ENCODE measurements around the gene SLC35F4. TPM values are rescaled to one million over a fixed set of nuclear protein-coding genes. Genes with fewer than 3 reads are reported as not detected.

Gene SLC35F4
- total and polyA plus RNA-seq, 3 experiments from 2014 or later, result not detected

- Mint-ChIP-seq H3K36me3 (no peaks in the 10 kb centered on the region), H3K9me3 (peaks cover 0 to 8% (median 4%) of the 10 kb centered on the region in 5 donors), H3K27ac (no peak overlapping the region), H3K4me3 (no peak overlapping the region), H3K4me1 (no peaks in the 10 kb centered on the region), H3K27me3 (peaks cover 0 to 3% of the 10 kb centered on the region in 2 donors)
- CTCF ChIA-PET, result no interaction called here
- POLR2A ChIA-PET, result no interaction called here
- H3K4me1 ChIP-seq (ENCODE audit: insufficient read depth, low read length), result no peaks in the 10 kb centered on the region
- no peak overlapping the region for H3K4me3 ChIP-seq (ENCODE audit: low read length)
- no peaks in the 10 kb centered on the region for H3K36me3 ChIP-seq (ENCODE audit: insufficient read depth, low read length)
- no peak overlapping the region for H3K27ac ChIP-seq (ENCODE audit: low read depth, low read length)
- H3K9me3 ChIP-seq (ENCODE audit: low read length), result no peaks in the 10 kb centered on the region
- DNase-seq, result no peak
- no peaks in the 10 kb centered on the region for H3K27me3 ChIP-seq (ENCODE audit: insufficient read depth, low read length, poor library complexity, severe bottlenecking)
Observed at GRCh38 chr14:57747036-57747435, 118.9 kb downstream of the SLC35F4 start.

GRCh38 chr14:57746563-57746962, 119.3 kb downstream of the SLC35F4 start:
- no peak overlapping the region for H3K27ac ChIP-seq (ENCODE audit: low read depth, low read length)
- H3K27me3 ChIP-seq (ENCODE audit: insufficient read depth, low read length, poor library complexity, severe bottlenecking), result no peaks in the 10 kb centered on the region
- no peak overlapping the region for H3K4me3 Mint-ChIP-seq
- no peaks in the 10 kb centered on the region for H3K36me3 ChIP-seq (ENCODE audit: insufficient read depth, low read length)
- ChIA-PET CTCF (no interaction called here), POLR2A (no interaction called here)
- no peak overlapping the region for H3K4me3 ChIP-seq (ENCODE audit: low read length)
- H3K9me3 Mint-ChIP-seq, result peaks cover 0 to 8% (median 4%) of the 10 kb centered on the region in 5 donors
- no peaks in the 10 kb centered on the region for H3K4me1 ChIP-seq (ENCODE audit: insufficient read depth, low read length)
- peaks cover 0 to 3% of the 10 kb centered on the region in 2 donors for H3K27me3 Mint-ChIP-seq
- no peak for DNase-seq
- no peaks in the 10 kb centered on the region for H3K36me3 Mint-ChIP-seq
- H3K9me3 ChIP-seq (ENCODE audit: low read length), result no peaks in the 10 kb centered on the region
- H3K27ac Mint-ChIP-seq, result no peak overlapping the region
- no peaks in the 10 kb centered on the region for H3K4me1 Mint-ChIP-seq

- POLR2A ChIA-PET, result no interaction called here
- peaks cover 0 to 3% of the 10 kb centered on the region in 2 donors for H3K27me3 Mint-ChIP-seq
Observed at GRCh38 chr14:57739516-57739915, 126.4 kb downstream of the SLC35F4 start.

GRCh38 chr14:57737598-57737997, 128.3 kb downstream of the SLC35F4 start:
- Mint-ChIP-seq H3K36me3 (no peaks in the 10 kb centered on the region), H3K27ac (no peak overlapping the region)

More at GRCh38 chr14:57739516-57739915, 126.4 kb downstream of the SLC35F4 start:
- CTCF ChIA-PET, result no interaction called here
- Histone ChIP-seq H3K27ac (ENCODE audit: low read depth, low read length) (no peak overlapping the region), H3K4me1 (ENCODE audit: insufficient read depth, low read length) (no peaks in the 10 kb centered on the region), H3K4me3 (ENCODE audit: low read length) (no peak overlapping the region), H3K36me3 (ENCODE audit: insufficient read depth, low read length) (no peaks in the 10 kb centered on the region), H3K27me3 (ENCODE audit: insufficient read depth, low read length, poor library complexity, severe bottlenecking) (no peaks in the 10 kb centered on the region), H3K9me3 (ENCODE audit: low read length) (no peaks in the 10 kb centered on the region)
- no peak for DNase-seq
- Mint-ChIP-seq H3K4me1 (no peaks in the 10 kb centered on the region), H3K9me3 (peaks cover 0 to 12% (median 6%) of the 10 kb centered on the region in 5 donors), H3K4me3 (no peak overlapping the region), H3K27ac (no peak overlapping the region), H3K36me3 (no peaks in the 10 kb centered on the region)

GRCh38 chr14:57736391-57736790, 129.5 kb downstream of the SLC35F4 start:
- Histone ChIP-seq H3K36me3 (ENCODE audit: insufficient read depth, low read length) (no peaks in the 10 kb centered on the region), H3K9me3 (ENCODE audit: low read length) (no peaks in the 10 kb centered on the region), H3K27ac (ENCODE audit: low read depth, low read length) (no peak overlapping the region), H3K27me3 (ENCODE audit: insufficient read depth, low read length, poor library complexity, severe bottlenecking) (no peaks in the 10 kb centered on the region), H3K4me1 (ENCODE audit: insufficient read depth, low read length) (no peaks in the 10 kb centered on the region), H3K4me3 (ENCODE audit: low read length) (no peak overlapping the region)
- H3K4me3 Mint-ChIP-seq, result no peak overlapping the region
- POLR2A ChIA-PET, result no interaction called here
- H3K27ac Mint-ChIP-seq, result no peak overlapping the region
- DNase-seq, result no peak
- CTCF ChIA-PET, result no interaction called here
- no peaks in the 10 kb centered on the region for H3K27me3 Mint-ChIP-seq
- H3K4me1 Mint-ChIP-seq, result no peaks in the 10 kb centered on the region
- peaks cover 0 to 2% (median 0%) of the 10 kb centered on the region in 5 donors for H3K9me3 Mint-ChIP-seq
- no peaks in the 10 kb centered on the region for H3K36me3 Mint-ChIP-seq

More at GRCh38 chr14:57737598-57737997, 128.3 kb downstream of the SLC35F4 start:
- Histone ChIP-seq H3K9me3 (ENCODE audit: low read length) (no peaks in the 10 kb centered on the region), H3K27me3 (ENCODE audit: insufficient read depth, low read length, poor library complexity, severe bottlenecking) (no peaks in the 10 kb centered on the region), H3K27ac (ENCODE audit: low read depth, low read length) (no peak overlapping the region), H3K36me3 (ENCODE audit: insufficient read depth, low read length) (no peaks in the 10 kb centered on the region), H3K4me3 (ENCODE audit: low read length) (no peak overlapping the region), H3K4me1 (ENCODE audit: insufficient read depth, low read length) (no peaks in the 10 kb centered on the region)
- POLR2A ChIA-PET, result no interaction called here
- no peak for DNase-seq
- Mint-ChIP-seq H3K4me3 (no peak overlapping the region), H3K4me1 (no peaks in the 10 kb centered on the region), H3K9me3 (peaks cover 0 to 6% (median 0%) of the 10 kb centered on the region in 5 donors), H3K27me3 (no peaks in the 10 kb centered on the region)
- CTCF ChIA-PET, result no interaction called here

- Mint-ChIP-seq H3K9me3 (peaks cover 0 to 5% (median 0%) of the 10 kb centered on the region in 5 donors), H3K4me3 (no peak overlapping the region), H3K27me3 (peaks cover 0 to 5% of the 10 kb centered on the region in 2 donors), H3K4me1 (no peaks in the 10 kb centered on the region), H3K27ac (no peak overlapping the region), H3K36me3 (no peaks in the 10 kb centered on the region)
- H3K9me3 ChIP-seq (ENCODE audit: low read length), result no peaks in the 10 kb centered on the region
- DNase-seq, result no peak
- ChIA-PET CTCF (no interaction called here), POLR2A (no interaction called here)
- H3K27ac ChIP-seq (ENCODE audit: low read depth, low read length), result no peak overlapping the region
- no peaks in the 10 kb centered on the region for H3K4me1 ChIP-seq (ENCODE audit: insufficient read depth, low read length)
- H3K36me3 ChIP-seq (ENCODE audit: insufficient read depth, low read length), result no peaks in the 10 kb centered on the region
- H3K4me3 ChIP-seq (ENCODE audit: low read length), result no peak overlapping the region
- no peaks in the 10 kb centered on the region for H3K27me3 ChIP-seq (ENCODE audit: insufficient read depth, low read length, poor library complexity, severe bottlenecking)
Observed at GRCh38 chr14:57735276-57735675, 130.6 kb downstream of the SLC35F4 start.

GRCh38 chr14:57732463-57733285, 133.2 kb downstream of the SLC35F4 start:
- Mint-ChIP-seq H3K27ac (no peak overlapping the region), H3K4me3 (no peak overlapping the region), H3K4me1 (no peaks in the 10 kb centered on the region), H3K27me3 (peaks cover 0 to 6% of the 10 kb centered on the region in 2 donors), H3K36me3 (no peaks in the 10 kb centered on the region), H3K9me3 (peaks cover 0 to 5% (median 0%) of the 10 kb centered on the region in 5 donors)
- DNase-seq, result no peak
- no peaks in the 10 kb centered on the region for H3K9me3 ChIP-seq (ENCODE audit: low read length)
- no peak overlapping the region for H3K4me3 ChIP-seq (ENCODE audit: low read length)
- POLR2A ChIA-PET, result no interaction called here
- H3K36me3 ChIP-seq (ENCODE audit: insufficient read depth, low read length), result no peaks in the 10 kb centered on the region
- H3K4me1 ChIP-seq (ENCODE audit: insufficient read depth, low read length), result no peaks in the 10 kb centered on the region
- CTCF ChIA-PET, result no interaction called here
- no peak overlapping the region for H3K27ac ChIP-seq (ENCODE audit: low read depth, low read length)
- H3K27me3 ChIP-seq (ENCODE audit: insufficient read depth, low read length, poor library complexity, severe bottlenecking), result no peaks in the 10 kb centered on the region

GRCh38 chr14:57729208-57730187, 136.4 kb downstream of the SLC35F4 start:
- no peak overlapping the region for H3K4me3 Mint-ChIP-seq
- no peak overlapping the region for H3K4me3 ChIP-seq (ENCODE audit: low read length)
- no peaks in the 10 kb centered on the region for H3K36me3 Mint-ChIP-seq
- H3K27ac ChIP-seq (ENCODE audit: low read depth, low read length), result no peak overlapping the region
- peaks cover 0 to 5% (median 0%) of the 10 kb centered on the region in 5 donors for H3K9me3 Mint-ChIP-seq
- no peak overlapping the region for H3K27ac Mint-ChIP-seq
- no peak for DNase-seq
- no peaks in the 10 kb centered on the region for H3K27me3 ChIP-seq (ENCODE audit: insufficient read depth, low read length, poor library complexity, severe bottlenecking)
- no peaks in the 10 kb centered on the region for H3K9me3 ChIP-seq (ENCODE audit: low read length)
- H3K4me1 Mint-ChIP-seq, result no peaks in the 10 kb centered on the region
- no peaks in the 10 kb centered on the region for H3K4me1 ChIP-seq (ENCODE audit: insufficient read depth, low read length)
- ChIA-PET CTCF (no interaction called here), POLR2A (no interaction called here)
- H3K27me3 Mint-ChIP-seq, result peaks cover 0 to 6% of the 10 kb centered on the region in 2 donors
- H3K36me3 ChIP-seq (ENCODE audit: insufficient read depth, low read length), result no peaks in the 10 kb centered on the region
